ENCODE results near the gene CILP2. TPM values are rescaled to one million over a fixed set of nuclear protein-coding genes. Genes with fewer than 3 reads are reported as not detected.

CILP2 gene
- total RNA-seq, 1 donor from 2014 or later: 1.0 TPM

DNA sequence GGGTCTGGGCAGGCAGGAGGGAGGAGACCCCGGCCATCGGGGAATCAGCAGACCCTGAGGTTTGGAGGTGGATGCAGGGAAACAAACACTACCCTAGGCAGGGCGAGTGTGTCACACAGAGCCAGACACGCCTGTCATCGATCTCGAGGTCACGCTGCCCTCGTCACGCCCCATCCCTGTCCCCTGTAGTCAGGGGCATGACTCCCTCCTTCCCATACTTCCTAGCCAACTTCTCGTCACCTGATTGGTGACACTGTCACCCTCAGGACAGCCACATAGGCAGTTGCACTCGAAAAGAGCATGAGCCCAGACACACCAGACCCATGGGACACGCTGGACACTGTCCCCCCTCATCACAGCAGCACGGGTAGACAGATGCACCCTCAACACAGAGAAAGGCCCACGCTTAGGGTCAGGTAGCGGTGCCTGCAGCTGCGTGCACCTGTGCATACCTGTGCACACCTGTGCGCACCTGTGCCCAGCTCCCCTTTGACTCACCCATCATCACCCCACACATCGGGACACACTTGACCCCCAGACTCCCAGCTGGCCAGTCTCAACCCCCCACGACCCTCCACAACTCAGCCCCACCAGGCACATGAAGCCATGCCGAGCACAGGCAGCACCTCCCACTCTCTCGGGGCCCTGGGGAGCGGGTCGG is 11.9 kb downstream of the CILP2 start:
- no peak overlapping the region for H3K9ac ChIP-seq
- no peak overlapping the region for H3K4me2 ChIP-seq
- no peak overlapping the region for H3K4me3 ChIP-seq
- no peak overlapping the region for H2AFZ ChIP-seq (replicated peaks)
- no peaks in the 10 kb centered on the region for H3K9me3 Mint-ChIP-seq
- H3K4me1 ChIP-seq: no peaks in the 10 kb centered on the region
- H3F3A ChIP-seq (ENCODE audit: low read depth): peaks cover 12% of the 10 kb centered on the region
- no peaks in the 10 kb centered on the region for H4K20me1 ChIP-seq (ENCODE audit: low read depth)
- no peak overlapping the region for H3K27ac Mint-ChIP-seq
- no peak for TF ChIP-seq EZH2phosphoT487 (IDR thresholded peaks at IDR 0.05)
- TF ChIP-seq, protein P1, sequence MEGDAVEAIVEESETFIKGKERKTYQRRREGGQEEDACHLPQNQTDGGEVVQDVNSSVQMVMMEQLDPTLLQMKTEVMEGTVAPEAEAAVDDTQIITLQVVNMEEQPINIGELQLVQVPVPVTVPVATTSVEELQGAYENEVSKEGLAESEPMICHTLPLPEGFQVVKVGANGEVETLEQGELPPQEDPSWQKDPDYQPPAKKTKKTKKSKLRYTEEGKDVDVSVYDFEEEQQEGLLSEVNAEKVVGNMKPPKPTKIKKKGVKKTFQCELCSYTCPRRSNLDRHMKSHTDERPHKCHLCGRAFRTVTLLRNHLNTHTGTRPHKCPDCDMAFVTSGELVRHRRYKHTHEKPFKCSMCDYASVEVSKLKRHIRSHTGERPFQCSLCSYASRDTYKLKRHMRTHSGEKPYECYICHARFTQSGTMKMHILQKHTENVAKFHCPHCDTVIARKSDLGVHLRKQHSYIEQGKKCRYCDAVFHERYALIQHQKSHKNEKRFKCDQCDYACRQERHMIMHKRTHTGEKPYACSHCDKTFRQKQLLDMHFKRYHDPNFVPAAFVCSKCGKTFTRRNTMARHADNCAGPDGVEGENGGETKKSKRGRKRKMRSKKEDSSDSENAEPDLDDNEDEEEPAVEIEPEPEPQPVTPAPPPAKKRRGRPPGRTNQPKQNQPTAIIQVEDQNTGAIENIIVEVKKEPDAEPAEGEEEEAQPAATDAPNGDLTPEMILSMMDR (IDR thresholded peaks at IDR 0.05): no peak
- no peak for TF ChIP-seq EZH2 (IDR thresholded peaks at IDR 0.05)
- peaks cover 11% of the 10 kb centered on the region for H3K27me3 Mint-ChIP-seq (ENCODE audit: insufficient read depth, low read depth)
- no peaks in the 10 kb centered on the region for H3K27me3 ChIP-seq
- H3K27ac ChIP-seq: no peak overlapping the region
- H3K9me3 ChIP-seq (ENCODE audit: low read depth): no peaks in the 10 kb centered on the region
- H3K79me2 ChIP-seq (ENCODE audit: low read depth): no peaks in the 10 kb centered on the region
- no peak overlapping the region for H3K4me3 Mint-ChIP-seq
- H3K36me3 ChIP-seq: no peaks in the 10 kb centered on the region
- no peak for DNase-seq (ENCODE audit: low spot score)
- H3K36me3 Mint-ChIP-seq: no peaks in the 10 kb centered on the region
- peaks cover 4% of the 10 kb centered on the region for H3K4me1 Mint-ChIP-seq

DNA sequence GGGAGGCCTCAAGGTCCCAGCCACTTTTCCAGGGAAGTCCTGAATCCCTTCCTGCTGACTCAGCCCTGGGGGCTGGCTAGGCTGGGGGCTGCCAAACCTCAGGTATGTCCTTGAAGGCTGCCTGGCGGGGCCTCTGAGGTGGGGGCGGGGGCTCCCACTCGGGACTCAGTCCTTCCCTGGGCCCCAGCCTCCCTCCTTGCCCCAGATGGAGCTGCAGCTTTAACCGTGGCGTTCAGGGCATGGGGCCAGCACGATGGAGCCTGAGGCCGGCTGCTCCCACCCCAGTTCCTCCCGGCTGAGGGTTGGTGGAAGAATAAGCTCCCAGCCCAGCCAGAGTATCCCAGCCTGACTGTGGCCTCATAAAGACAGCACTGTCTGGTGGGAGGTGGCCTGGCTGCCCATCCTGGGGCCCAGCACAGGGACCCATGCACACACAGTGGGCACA is 12.4 kb downstream of the CILP2 start:
- DNase-seq (ENCODE audit: low spot score): no peak
- Histone ChIP-seq H3K4me3 (no peak overlapping the region), H3K27ac (no peak overlapping the region), H3K9me3 (ENCODE audit: low read depth) (no peaks in the 10 kb centered on the region), H3K4me2 (no peak overlapping the region), H2AFZ (replicated peaks) (no peak overlapping the region), H3K79me2 (ENCODE audit: low read depth) (no peaks in the 10 kb centered on the region), H3K36me3 (no peaks in the 10 kb centered on the region), H4K20me1 (ENCODE audit: low read depth) (no peaks in the 10 kb centered on the region), H3K9ac (no peak overlapping the region), H3F3A (ENCODE audit: low read depth) (peaks cover 12% of the 10 kb centered on the region), H3K27me3 (no peaks in the 10 kb centered on the region), H3K4me1 (no peaks in the 10 kb centered on the region)
- H3K4me3 Mint-ChIP-seq: no peak overlapping the region
- no peaks in the 10 kb centered on the region for H3K9me3 Mint-ChIP-seq
- no peak overlapping the region for H3K27ac Mint-ChIP-seq
- H3K4me1 Mint-ChIP-seq: peaks cover 4% of the 10 kb centered on the region
- peaks cover 13% of the 10 kb centered on the region for H3K27me3 Mint-ChIP-seq (ENCODE audit: insufficient read depth, low read depth)
- TF ChIP-seq, protein P1 (IDR thresholded peaks at IDR 0.05): no peak
- TF ChIP-seq EZH2 (IDR thresholded peaks at IDR 0.05): no peak
- no peak for TF ChIP-seq EZH2phosphoT487 (IDR thresholded peaks at IDR 0.05)
- H3K36me3 Mint-ChIP-seq: no peaks in the 10 kb centered on the region

DNA sequence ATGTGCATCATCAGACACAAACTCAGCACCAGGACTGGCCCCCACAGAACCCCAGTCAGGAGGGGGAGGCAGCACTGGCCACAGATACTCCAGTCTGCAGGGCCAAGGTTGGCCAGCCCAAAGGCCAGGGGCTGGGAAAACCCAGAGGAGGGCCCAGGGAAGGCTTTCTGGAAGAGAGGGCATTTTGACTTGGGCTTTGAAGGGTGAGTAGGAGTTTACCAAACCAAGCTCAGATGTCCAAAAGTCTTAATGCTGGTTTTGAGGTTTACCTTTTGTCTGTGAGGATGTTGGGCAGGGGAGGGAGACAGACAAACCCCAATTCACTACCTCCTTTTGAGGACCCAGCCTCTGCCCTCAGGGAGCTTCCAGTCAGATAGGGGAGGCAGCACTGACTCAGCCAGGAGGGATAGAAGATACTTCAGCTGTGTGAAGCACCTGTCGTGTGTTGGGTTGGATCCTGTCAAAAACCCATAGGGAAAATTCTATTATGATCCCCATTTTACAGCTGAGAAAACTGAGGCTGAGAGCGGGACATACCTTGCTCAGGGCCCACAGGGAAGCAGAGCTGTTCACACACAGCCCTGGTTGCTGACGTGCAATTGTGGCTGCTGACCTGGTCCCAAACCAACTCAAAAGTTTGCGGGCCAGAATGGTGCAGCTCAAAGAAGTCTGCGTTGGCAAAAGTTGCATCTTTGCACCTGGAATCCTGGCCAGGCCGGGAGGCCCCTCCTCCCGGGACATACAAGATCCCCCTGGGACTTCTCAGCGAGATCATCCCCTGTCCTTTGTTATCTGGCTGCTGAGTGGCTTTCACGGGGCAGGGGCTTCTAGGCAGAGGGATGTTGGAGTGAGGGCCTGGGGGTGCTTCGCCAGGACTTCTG is 13.1 kb downstream of the CILP2 start:
- Histone ChIP-seq H3K36me3 (no peaks in the 10 kb centered on the region), H3K9ac (no peak overlapping the region), H3K4me3 (no peak overlapping the region), H3K9me3 (ENCODE audit: low read depth) (no peaks in the 10 kb centered on the region), H3K27ac (no peak overlapping the region), H3F3A (ENCODE audit: low read depth) (peaks cover 12% of the 10 kb centered on the region), H3K79me2 (ENCODE audit: low read depth) (no peaks in the 10 kb centered on the region), H3K4me2 (no peak overlapping the region), H3K4me1 (no peaks in the 10 kb centered on the region), H3K27me3 (no peaks in the 10 kb centered on the region), H2AFZ (replicated peaks) (no peak overlapping the region), H4K20me1 (ENCODE audit: low read depth) (no peaks in the 10 kb centered on the region)
- no peak overlapping the region for H3K27ac Mint-ChIP-seq
- peaks cover 13% of the 10 kb centered on the region for H3K27me3 Mint-ChIP-seq (ENCODE audit: insufficient read depth, low read depth)
- TF ChIP-seq, protein P1 (IDR thresholded peaks at IDR 0.05): no peak
- no peak for TF ChIP-seq EZH2 (IDR thresholded peaks at IDR 0.05)
- no peak for TF ChIP-seq EZH2phosphoT487 (IDR thresholded peaks at IDR 0.05)
- DNase-seq (ENCODE audit: low spot score): peak; percentile 32
- no peaks in the 10 kb centered on the region for H3K36me3 Mint-ChIP-seq
- no peaks in the 10 kb centered on the region for H3K9me3 Mint-ChIP-seq
- no peak overlapping the region for H3K4me3 Mint-ChIP-seq
- peaks cover 4% of the 10 kb centered on the region for H3K4me1 Mint-ChIP-seq

Data from neural progenitor cell (in vitro differentiated cells).